Keratinocyte (primary cell): ENCODE results near the gene SDCCAG8. TPM values are rescaled to one million over a fixed set of nuclear protein-coding genes. Genes with fewer than 3 reads are reported as not detected.

Experiments
- DNase-seq: peaks from one replicate; pipeline ENCODE4 v3.0.0-alpha.2; 2011; ENCODE audit warnings: low read depth, missing footprints, low spot score
- FAIRE-seq: peaks from 2 replicates; lab custom pipeline; 2011; peaks lifted over from hg19 to GRCh38; lab: Jason Lieb, UNC
- H2AFZ ChIP-seq: 2 replicates; pipeline ENCODE4 v1.6.0; 2012; ENCODE audit warnings: low read length, control low read depth, inconsistent platforms; ENCODE audit not compliant: control insufficient read depth
- H3K27ac ChIP-seq: 2 replicates; pipeline ENCODE4 v1.5.1; 2011; ENCODE audit warnings: low read length; ENCODE audit not compliant: control insufficient read depth, insufficient read depth
- H3K27me3 ChIP-seq: 3 replicates; pipeline ENCODE4 v1.6.0; 2011; ENCODE audit warnings: low read length; ENCODE audit not compliant: control insufficient read depth, insufficient read depth; ENCODE audit errors: extremely low read depth
- H3K36me3 ChIP-seq, 2 experiments: 2 replicates in 1 of 2; 3 replicates in 1 of 2; pipeline ENCODE4 v1.5.1; 2011; ENCODE audit warnings: low read length in 2 of 2, mild to moderate bottlenecking in 1 of 2; ENCODE audit not compliant: control insufficient read depth in 2 of 2, insufficient read depth in 2 of 2; ENCODE audit errors: extremely low read depth in 1 of 2
- H3K4me1 ChIP-seq: 3 replicates; pipeline ENCODE4 v1.5.1; 2011; ENCODE audit warnings: low read length; ENCODE audit not compliant: control insufficient read depth, insufficient read depth; ENCODE audit errors: extremely low read depth
- H3K4me2 ChIP-seq: 3 replicates; pipeline ENCODE4 v1.6.0; 2011; ENCODE audit warnings: low read depth, low read length; ENCODE audit not compliant: control insufficient read depth, insufficient read depth; ENCODE audit errors: extremely low read depth
- H3K4me3 ChIP-seq, 3 experiments: fragments of 200-600 bp in 1 of 3; sonication (generic) in 1 of 3; 2 replicates in 2 of 3; 3 replicates in 1 of 3; pipeline ENCODE4 v1.5.1; 2011 to 2016; ENCODE audit warnings: low read length in 3 of 3, mild to moderate bottlenecking in 3 of 3, control low read depth in 2 of 3, inconsistent platforms in 1 of 3, low read depth in 1 of 3, mixed read lengths in 1 of 3, mixed run types in 1 of 3, moderate library complexity in 1 of 3; ENCODE audit not compliant: control insufficient read depth in 2 of 3, insufficient read depth in 2 of 3; ENCODE audit errors: extremely low read depth in 1 of 3
- H3K79me2 ChIP-seq: 2 replicates; pipeline ENCODE4 v1.6.0; 2012; ENCODE audit warnings: low read length; ENCODE audit not compliant: control insufficient read depth, insufficient read depth
- H3K9ac ChIP-seq: 3 replicates; pipeline ENCODE4 v1.6.0; 2011; ENCODE audit warnings: low read length; ENCODE audit not compliant: control insufficient read depth, insufficient read depth; ENCODE audit errors: extremely low read depth
- H3K9me1 ChIP-seq: 3 replicates; pipeline ENCODE4 v1.6.0; 2011; ENCODE audit warnings: low read length; ENCODE audit not compliant: control insufficient read depth, insufficient read depth; ENCODE audit errors: extremely low read depth
- H3K9me3 ChIP-seq: 2 replicates; pipeline ENCODE4 v1.5.1; 2012; ENCODE audit warnings: low read depth, low read length; ENCODE audit not compliant: control insufficient read depth
- H4K20me1 ChIP-seq: 3 replicates; pipeline ENCODE4 v1.6.0; 2011; ENCODE audit warnings: low read length; ENCODE audit not compliant: control insufficient read depth, insufficient read depth; ENCODE audit errors: extremely low read depth
- CTCF ChIP-seq, 3 experiments: IDR thresholded peaks in 1 of 3; conservative IDR thresholded peaks in 1 of 3; optimal IDR thresholded peaks in 1 of 3; 2 replicates in 2 of 3; 3 replicates in 1 of 3; pipeline versions ENCODE3 to v1.5.1; 2011; ENCODE audit warnings: low read length in 3 of 3, mild to moderate bottlenecking in 3 of 3, moderate library complexity in 2 of 3, control low read depth in 1 of 3, inconsistent platforms in 1 of 3; ENCODE audit not compliant: insufficient read depth in 2 of 3; ENCODE audit errors: extremely low read depth in 1 of 3
- EZH2 ChIP-seq: IDR thresholded peaks from one replicate; pipeline ENCODE4 v1.6.1; 2012; ENCODE audit warnings: inconsistent platforms, mild to moderate bottlenecking, low read length, moderate library complexity
- dilution Hi-C: fragments of 300-500 bp; cut with MboI; formaldehyde crosslinking; loops from one replicate; pipeline ENCODE4 v1.7.0; 2020; ENCODE audit warnings: low sequenced_read_pairs; ENCODE audit not compliant: extremely low pct_ligation_motif_present
- polyA plus RNA-seq, 5 experiments: library from polyadenylated mRNA; depleted of rRNA in 3 of 5; stranded (reverse) in 3 of 5; stranded (forward) in 1 of 5; unstranded in 1 of 5; fragments of >200 nt; gene quantifications; 1 replicate in 1 of 5; 2 replicates in 3 of 5; 3 replicates in 1 of 5; pipeline versions ENCODE4 v1.2.1 to v1.2.3, GENCODE V29; 2011 to 2012; ENCODE audit warnings: missing spikeins in 2 of 5, low read depth in 1 of 5, low replicate concordance in 1 of 5

The SDCCAG8 gene
- polyA plus RNA-seq, 1 donor (not counting 4 experiments of a cell fraction or from before 2014, with no cell fraction given) = 61.6 TPM

GRCh38 chr1:243520831-243521230 lies 265.0 kb downstream of the SDCCAG8 start:
- H3K9ac ChIP-seq = no peak overlapping the region
- H3K4me3 ChIP-seq = no peak overlapping the region
- H3K4me1 ChIP-seq = peaks cover 7% of the 10 kb centered on the region
- H2AFZ ChIP-seq = no peak overlapping the region
- H3K36me3 ChIP-seq = no peaks in the 10 kb centered on the region
- H3K9me3 ChIP-seq = no peaks in the 10 kb centered on the region
- H3K27ac ChIP-seq = no peak overlapping the region
- H3K27me3 ChIP-seq = no peaks in the 10 kb centered on the region
- no peaks in the 10 kb centered on the region for H3K9me1 ChIP-seq
- dilution Hi-C loops = no loop called here
- H3K4me2 ChIP-seq = no peak overlapping the region
- no peaks in the 10 kb centered on the region for H4K20me1 ChIP-seq
- no peaks in the 10 kb centered on the region for H3K79me2 ChIP-seq
- DNase-seq (no peak), FAIRE-seq (no peak)
- no peak for TF ChIP-seq EZH2
- TF ChIP-seq CTCF (optimal IDR thresholded peaks at IDR 0.05 in 1 of 3, IDR thresholded peaks at IDR 0.05 in 1 of 3, conservative IDR thresholded peaks at IDR 0.05 in 1 of 3; ENCODE audit: extremely low read depth in 1 of 3, insufficient read depth in 2 of 3, low read length in 3 of 3) = no peak

GRCh38 chr1:243523766-243524165 lies 267.9 kb downstream of the SDCCAG8 start:
- TF ChIP-seq EZH2 = no peak
- Histone ChIP-seq H3K4me3 (no peak overlapping the region), H3K9me1 (no peaks in the 10 kb centered on the region), H3K27ac (no peak overlapping the region), H3K4me1 (peaks cover 7% of the 10 kb centered on the region), H2AFZ (no peak overlapping the region), H3K9ac (no peak overlapping the region), H3K9me3 (no peaks in the 10 kb centered on the region), H3K36me3 (no peaks in the 10 kb centered on the region), H3K79me2 (no peaks in the 10 kb centered on the region), H4K20me1 (no peaks in the 10 kb centered on the region), H3K4me2 (no peak overlapping the region), H3K27me3 (no peaks in the 10 kb centered on the region)
- dilution Hi-C loops = no loop called here
- FAIRE-seq (peak; percentile 51), DNase-seq (no peak)

- Histone ChIP-seq H3K79me2 (no peaks in the 10 kb centered on the region), H3K4me3 (no peak overlapping the region), H3K36me3 (no peaks in the 10 kb centered on the region), H3K9me3 (no peaks in the 10 kb centered on the region), H3K9me1 (no peaks in the 10 kb centered on the region), H3K9ac (no peak overlapping the region), H3K4me2 (no peak overlapping the region), H2AFZ (no peak overlapping the region), H3K4me1 (peaks cover 7% of the 10 kb centered on the region), H3K27ac (no peak overlapping the region), H4K20me1 (no peaks in the 10 kb centered on the region), H3K27me3 (no peaks in the 10 kb centered on the region)
- DNase-seq = no peak
- FAIRE-seq = no peak
- dilution Hi-C loops = no loop called here
- TF ChIP-seq CTCF (optimal IDR thresholded peaks at IDR 0.05 in 1 of 3, IDR thresholded peaks at IDR 0.05 in 1 of 3, conservative IDR thresholded peaks at IDR 0.05 in 1 of 3; ENCODE audit: extremely low read depth in 1 of 3, insufficient read depth in 2 of 3, low read length in 3 of 3) (no peak), EZH2 (no peak)
Observed at GRCh38 chr1:243525085-243525487, 269.2 kb downstream of the SDCCAG8 start.
